ENCODE data around the gene ZBTB40. TPM values are rescaled to one million over a fixed set of nuclear protein-coding genes. Genes with fewer than 3 reads are reported as not detected.
A peak's percentile ranks its signal among the peaks of the same experiment; 100 is the strongest.

The ZBTB40 gene
- polyA plus RNA-seq, 1 of the 3 experiments (the other 2 are of a cell fraction) = 5.0 TPM

DNA sequence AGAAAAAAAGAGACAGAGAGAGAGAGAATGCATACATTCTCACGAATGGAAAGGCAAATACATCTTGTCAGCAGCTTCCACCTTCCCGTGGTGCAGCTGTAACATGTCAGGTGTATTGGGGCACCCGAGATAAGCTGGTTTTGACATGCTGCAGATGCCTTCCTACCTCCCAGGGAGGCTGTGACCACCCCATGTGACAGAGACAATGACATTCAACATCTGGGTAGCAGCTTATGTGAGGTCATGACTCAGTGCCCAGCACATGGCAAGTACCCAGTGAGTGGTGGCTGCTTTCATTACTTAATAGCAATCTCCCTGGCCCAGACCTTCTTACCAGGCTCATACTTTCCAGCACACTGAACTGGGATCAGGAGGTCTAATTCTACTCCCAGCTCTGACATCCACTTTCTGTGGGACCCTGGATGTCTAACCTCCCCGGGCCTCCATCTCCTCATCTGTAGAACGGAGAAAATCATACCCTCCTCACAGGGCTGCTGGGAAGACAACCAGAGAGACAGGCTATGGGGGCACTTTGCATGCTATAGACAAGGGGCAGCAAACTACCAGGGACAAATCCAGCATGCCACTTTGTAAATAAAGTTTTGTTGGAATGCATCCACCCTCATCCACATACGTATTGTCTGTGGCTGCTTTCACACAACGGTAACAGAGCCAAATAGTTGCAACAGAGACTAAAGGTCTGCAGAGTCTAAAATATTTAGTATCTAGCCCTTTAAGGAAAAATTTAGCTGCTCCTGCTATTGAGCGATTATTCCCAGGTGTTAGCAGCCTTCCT is 38.5 kb upstream of the ZBTB40 start:
- POLR2A ChIA-PET = interaction anchor here (1.2 to 2.0 kb wide), 4 partner anchors 49 to 292 kb away, joined by 3 to 7 read pairs (median 6); no protein-coding TSS in a partner anchor
- peak in 1 of 2 experiments; percentile 94; a peak in 2 of 4 replicates for TF ChIP-seq EP300 (IDR thresholded peaks at IDR 0.05; ENCODE audit: borderline replicate concordance in 1 of 2, low read depth in 1 of 2, low read length in 1 of 2)
- TF ChIP-seq TCF12 (IDR thresholded peaks at IDR 0.05) = peak; percentile 54; the same call in 1 of the 2 replicates
- TF ChIP-seq POLR2AphosphoS5 (IDR thresholded peaks at IDR 0.05; ENCODE audit: low read depth, low read length) = peak; percentile 23; the same call in 1 of the 2 replicates
- TF ChIP-seq TEAD4 (IDR thresholded peaks at IDR 0.05; ENCODE audit: borderline replicate concordance, insufficient read depth) = no peak
- TF ChIP-seq SIN3A (IDR thresholded peaks at IDR 0.05; ENCODE audit: borderline replicate concordance, low read depth, low read length) = no peak
- TF ChIP-seq FOXJ3 (CRISPR knock-in tag; IDR thresholded peaks at IDR 0.05) = peak; percentile 92
- peak; percentile 97 for TF ChIP-seq GATA2 (CRISPR knock-in tag; IDR thresholded peaks at IDR 0.05)
- peak; percentile 19; the same call in 1 of the 2 replicates for TF ChIP-seq RAD21 (IDR thresholded peaks at IDR 0.05; ENCODE audit: low read length)
- TF ChIP-seq, protein P1, sequence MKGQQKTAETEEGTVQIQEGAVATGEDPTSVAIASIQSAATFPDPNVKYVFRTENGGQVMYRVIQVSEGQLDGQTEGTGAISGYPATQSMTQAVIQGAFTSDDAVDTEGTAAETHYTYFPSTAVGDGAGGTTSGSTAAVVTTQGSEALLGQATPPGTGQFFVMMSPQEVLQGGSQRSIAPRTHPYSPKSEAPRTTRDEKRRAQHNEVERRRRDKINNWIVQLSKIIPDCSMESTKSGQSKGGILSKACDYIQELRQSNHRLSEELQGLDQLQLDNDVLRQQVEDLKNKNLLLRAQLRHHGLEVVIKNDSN (IDR thresholded peaks at IDR 0.05; ENCODE audit: borderline replicate concordance, low read depth) = no peak
- TF ChIP-seq CHD2 (IDR thresholded peaks at IDR 0.05; ENCODE audit: low read length, partially characterized antibody) = peak; percentile 61
- peak; percentile 81; the same call in 1 of the 2 replicates for TF ChIP-seq RCOR1 (IDR thresholded peaks at IDR 0.05; ENCODE audit: low read length)
- TF ChIP-seq MXI1 (IDR thresholded peaks at IDR 0.05; ENCODE audit: low read depth, low read length) = peak; percentile 74
- TF ChIP-seq TAF1 (IDR thresholded peaks at IDR 0.05; ENCODE audit: borderline replicate concordance, low read depth, low read length) = no peak
- no peak overlapping the region for H2AFZ ChIP-seq (ENCODE audit: low read depth)
- DNase-seq = peak; percentile 78
- CTCF ChIA-PET = interaction anchor here (0.9 to 12.2 kb wide), 14 partner anchors 9 to 308 kb away, joined by 3 to 173 read pairs (median 3); no protein-coding TSS in a partner anchor
- WGBS (ENCODE audit: low lambda C conversion rate) = 58% methylated on average over 6 of the region's 8 CpGs
- H3K4me1 ChIP-seq (ENCODE audit: control insufficient read depth in 1 of 2, insufficient read depth in 2 of 2, low read depth in 1 of 2, low read length in 1 of 2) = peaks cover 0 to 33% of the 10 kb centered on the region in 2 experiments; a peak in 1 of 4 replicates
- H3K36me3 ChIP-seq (replicated peaks in 1 of 2; ENCODE audit: control insufficient read depth in 1 of 2, insufficient read depth in 2 of 2, low read length in 1 of 2) = no peaks in the 10 kb centered on the region
- H3K27ac ChIP-seq (ENCODE audit: low read depth in 2 of 2, low read length in 1 of 2) = peak overlapping the region in 1 of 2 experiments; percentile 58; a peak in 2 of 4 replicates
- H3F3A ChIP-seq (replicated peaks; ENCODE audit: insufficient read depth) = no peaks in the 10 kb centered on the region
- H3K9me3 ChIP-seq = no peaks in the 10 kb centered on the region
- H3K27me3 ChIP-seq (ENCODE audit: insufficient read depth) = no peaks in the 10 kb centered on the region
- H4K20me1 ChIP-seq (ENCODE audit: insufficient read depth) = no peaks in the 10 kb centered on the region
- no peak overlapping the region for H3K4me3 ChIP-seq (ENCODE audit: low read depth in 2 of 2, low read length in 1 of 2)
- H3K9ac ChIP-seq = no peak overlapping the region
- H3K9me2 ChIP-seq = no peaks in the 10 kb centered on the region
- H3K4me2 ChIP-seq = no peak overlapping the region
- no peaks in the 10 kb centered on the region for H3K79me2 ChIP-seq (ENCODE audit: insufficient read depth)

DNA sequence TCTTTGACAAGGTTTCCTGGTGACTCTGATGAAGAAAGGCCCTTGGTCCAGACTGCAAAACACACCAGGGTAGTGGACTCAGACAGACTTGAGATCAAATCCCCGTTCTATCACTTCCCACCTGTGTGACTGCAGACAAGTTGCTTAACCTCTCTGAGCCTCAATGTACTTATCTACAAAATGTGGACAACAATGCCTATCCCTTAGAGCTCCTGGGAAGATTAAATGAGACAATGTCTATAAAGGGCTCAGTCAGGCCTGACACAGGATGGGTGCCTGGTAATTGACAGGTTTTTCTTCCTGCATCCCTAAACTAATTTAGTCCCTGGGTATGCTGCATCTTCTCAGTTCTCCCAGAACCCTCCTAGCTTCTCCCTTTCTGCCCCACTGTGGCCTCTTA is 37.9 kb upstream of the ZBTB40 start:
- CTCF ChIA-PET = interaction anchor here (0.9 to 12.2 kb wide), 13 partner anchors 27 to 309 kb away, joined by 3 to 173 read pairs (median 3); no protein-coding TSS in a partner anchor
- no peak overlapping the region for H3K4me2 ChIP-seq
- POLR2A ChIA-PET = interaction anchor here (1.2 to 1.6 kb wide), 2 partner anchors 63 to 292 kb away, joined by 3 to 6 read pairs; no protein-coding TSS in a partner anchor
- no peak for TF ChIP-seq TAF1 (IDR thresholded peaks at IDR 0.05; ENCODE audit: borderline replicate concordance, low read depth, low read length)
- TF ChIP-seq NRF1 (IDR thresholded peaks at IDR 0.05; ENCODE audit: low read depth, low read length) = no peak
- TF ChIP-seq FOXM1 (IDR thresholded peaks at IDR 0.05; ENCODE audit: low read depth) = no peak
- TF ChIP-seq YY1 (IDR thresholded peaks at IDR 0.05; ENCODE audit: low read depth) = no peak
- no peak for TF ChIP-seq GABPA (IDR thresholded peaks at IDR 0.05; ENCODE audit: low read depth)
- no peak for TF ChIP-seq GATA2 (CRISPR knock-in tag; IDR thresholded peaks at IDR 0.05)
- TF ChIP-seq RCOR1 (IDR thresholded peaks at IDR 0.05; ENCODE audit: low read length) = no peak
- TF ChIP-seq NFIC (IDR thresholded peaks at IDR 0.05; ENCODE audit: borderline replicate concordance) = no peak
- no peak for TF ChIP-seq SMC3 (IDR thresholded peaks at IDR 0.05; ENCODE audit: low read depth, low read length)
- no peak for TF ChIP-seq MXI1 (IDR thresholded peaks at IDR 0.05; ENCODE audit: low read depth, low read length)
- TF ChIP-seq, protein P2, sequence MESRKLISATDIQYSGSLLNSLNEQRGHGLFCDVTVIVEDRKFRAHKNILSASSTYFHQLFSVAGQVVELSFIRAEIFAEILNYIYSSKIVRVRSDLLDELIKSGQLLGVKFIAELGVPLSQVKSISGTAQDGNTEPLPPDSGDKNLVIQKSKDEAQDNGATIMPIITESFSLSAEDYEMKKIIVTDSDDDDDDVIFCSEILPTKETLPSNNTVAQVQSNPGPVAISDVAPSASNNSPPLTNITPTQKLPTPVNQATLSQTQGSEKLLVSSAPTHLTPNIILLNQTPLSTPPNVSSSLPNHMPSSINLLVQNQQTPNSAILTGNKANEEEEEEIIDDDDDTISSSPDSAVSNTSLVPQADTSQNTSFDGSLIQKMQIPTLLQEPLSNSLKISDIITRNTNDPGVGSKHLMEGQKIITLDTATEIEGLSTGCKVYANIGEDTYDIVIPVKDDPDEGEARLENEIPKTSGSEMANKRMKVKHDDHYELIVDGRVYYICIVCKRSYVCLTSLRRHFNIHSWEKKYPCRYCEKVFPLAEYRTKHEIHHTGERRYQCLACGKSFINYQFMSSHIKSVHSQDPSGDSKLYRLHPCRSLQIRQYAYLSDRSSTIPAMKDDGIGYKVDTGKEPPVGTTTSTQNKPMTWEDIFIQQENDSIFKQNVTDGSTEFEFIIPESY (IDR thresholded peaks at IDR 0.05; ENCODE audit: borderline replicate concordance, low read depth) = no peak
- TF ChIP-seq, protein P1 (IDR thresholded peaks at IDR 0.05; ENCODE audit: borderline replicate concordance, low read depth) = no peak
- TF ChIP-seq, protein P3, sequence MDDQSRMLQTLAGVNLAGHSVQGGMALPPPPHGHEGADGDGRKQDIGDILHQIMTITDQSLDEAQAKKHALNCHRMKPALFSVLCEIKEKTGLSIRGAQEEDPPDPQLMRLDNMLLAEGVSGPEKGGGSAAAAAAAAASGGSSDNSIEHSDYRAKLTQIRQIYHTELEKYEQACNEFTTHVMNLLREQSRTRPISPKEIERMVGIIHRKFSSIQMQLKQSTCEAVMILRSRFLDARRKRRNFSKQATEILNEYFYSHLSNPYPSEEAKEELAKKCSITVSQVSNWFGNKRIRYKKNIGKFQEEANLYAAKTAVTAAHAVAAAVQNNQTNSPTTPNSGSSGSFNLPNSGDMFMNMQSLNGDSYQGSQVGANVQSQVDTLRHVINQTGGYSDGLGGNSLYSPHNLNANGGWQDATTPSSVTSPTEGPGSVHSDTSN (IDR thresholded peaks at IDR 0.05) = no peak

More for the DNA sequence above, 37.9 kb upstream of the ZBTB40 start:
- Histone ChIP-seq H3K79me2 (ENCODE audit: insufficient read depth) (no peaks in the 10 kb centered on the region), H3F3A (replicated peaks; ENCODE audit: insufficient read depth) (no peaks in the 10 kb centered on the region), H4K20me1 (ENCODE audit: insufficient read depth) (no peaks in the 10 kb centered on the region), H3K4me3 (ENCODE audit: low read depth in 2 of 2, low read length in 1 of 2) (no peak overlapping the region), H3K4me1 (ENCODE audit: control insufficient read depth in 1 of 2, insufficient read depth in 2 of 2, low read depth in 1 of 2, low read length in 1 of 2) (peaks cover 3 to 27% of the 10 kb centered on the region in 2 experiments; a peak in 2 of 4 replicates), H3K9me3 (no peaks in the 10 kb centered on the region), H3K9me2 (no peaks in the 10 kb centered on the region), H3K36me3 (replicated peaks in 1 of 2; ENCODE audit: control insufficient read depth in 1 of 2, insufficient read depth in 2 of 2, low read length in 1 of 2) (no peaks in the 10 kb centered on the region), H3K9ac (no peak overlapping the region), H3K27me3 (ENCODE audit: insufficient read depth) (no peaks in the 10 kb centered on the region), H3K27ac (ENCODE audit: low read depth in 2 of 2, low read length in 1 of 2) (peak overlapping the region in 1 of 2 experiments; percentile 58; a peak in 2 of 4 replicates), H2AFZ (ENCODE audit: low read depth) (no peak overlapping the region)
- DNase-seq = no peak
- 0% methylated on average over 1 of the region's 1 CpG for WGBS (ENCODE audit: low lambda C conversion rate)
